NCI-H2081 (cell line): ENCODE measurements around the gene ALPK1.
A peak's percentile ranks its signal among the peaks of the same experiment; 100 is the strongest.

Experiments
- DNase-seq, 2 experiments: peaks; one replicate each; lab custom pipeline; 2025; lab: John Stamatoyannopoulos, UW

Gene ALPK1

GRCh38 chr4:112328734-112329130 is 31.6 kb downstream of the ALPK1 start:
- DNase-seq = no peak

GRCh38 chr4:112329672-112330375 is 32.7 kb downstream of the ALPK1 start:
- no peak for DNase-seq

- DNase-seq = no peak
Measured at GRCh38 chr4:112330921-112331320, 33.8 kb downstream of the ALPK1 start.

- DNase-seq = no peak
Measured at GRCh38 chr4:112332398-112332797, 35.2 kb downstream of the ALPK1 start.

GRCh38 chr4:112340023-112340422 is 42.9 kb downstream of the ALPK1 start:
- no peak for DNase-seq

GRCh38 chr4:112341033-112341432 is 43.9 kb downstream of the ALPK1 start:
- DNase-seq = no peak

- no peak for DNase-seq
Measured at GRCh38 chr4:112343330-112344080, 46.3 kb downstream of the ALPK1 start.

- DNase-seq = peak in 1 of 2 experiments; percentile 11
Measured at GRCh38 chr4:112348488-112349158, 51.5 kb downstream of the ALPK1 start.

- no peak for DNase-seq
Measured at GRCh38 chr4:112352736-112353135, 55.6 kb downstream of the ALPK1 start.

- DNase-seq = no peak
Measured at GRCh38 chr4:112355662-112356061, 58.5 kb downstream of the ALPK1 start.

GRCh38 chr4:112357453-112357852 is 60.3 kb downstream of the ALPK1 start:
- DNase-seq = no peak

GRCh38 chr4:112357897-112358296 is 60.7 kb downstream of the ALPK1 start:
- no peak for DNase-seq

- no peak for DNase-seq
Measured at GRCh38 chr4:112358415-112358814, 61.2 kb downstream of the ALPK1 start.

GRCh38 chr4:112358952-112359749 is 62.0 kb downstream of the ALPK1 start:
- DNase-seq = no peak

- DNase-seq = no peak
Measured at GRCh38 chr4:112361181-112361791, 64.1 kb downstream of the ALPK1 start.

GRCh38 chr4:112370466-112370865 is 73.3 kb downstream of the ALPK1 start:
- DNase-seq = no peak

- DNase-seq = no peak
Measured at GRCh38 chr4:112371361-112371760, 74.2 kb downstream of the ALPK1 start.

- DNase-seq = no peak
Measured at GRCh38 chr4:112374850-112375249, 77.7 kb downstream of the ALPK1 start.

- DNase-seq = no peak
Measured at GRCh38 chr4:112377171-112377570, 80.0 kb downstream of the ALPK1 start.

- DNase-seq = no peak
Measured at GRCh38 chr4:112377594-112378242, 80.5 kb downstream of the ALPK1 start.

- DNase-seq = no peak
Measured at GRCh38 chr4:112378243-112378620, 81.1 kb downstream of the ALPK1 start.
